IMR-90 (cell line): Measurements from ENCODE around the gene POFUT1.

Source experiments
- FOS ChIP-seq: fragments of 150-350 bp; IDR thresholded peaks from 2 replicates; pipeline ENCODE4 v1.6.1; 2016; ENCODE audit warnings: low read depth, low read length
- MXI1 ChIP-seq: IDR thresholded peaks from 2 replicates; pipeline ENCODE4 v1.6.1; 2012; ENCODE audit warnings: low read depth, mild to moderate bottlenecking, low read length, moderate library complexity, borderline replicate concordance
- POLR2A ChIP-seq: IDR thresholded peaks from 2 replicates; pipeline ENCODE4 v1.6.1; 2012; ENCODE audit warnings: mild to moderate bottlenecking, low read depth, low read length
- RAD21 ChIP-seq: IDR thresholded peaks from 2 replicates; pipeline ENCODE4 v1.6.1; 2012; ENCODE audit warnings: low read length, improper control_type of control experiment
- TF ChIP-seq, protein P1 (sequence below): conservative IDR thresholded peaks from 2 replicates; pipeline ENCODE4 v1.5.1; 2012; ENCODE audit warnings: mild to moderate bottlenecking, low read depth, low read length, improper control_type of control experiment

DNA sequence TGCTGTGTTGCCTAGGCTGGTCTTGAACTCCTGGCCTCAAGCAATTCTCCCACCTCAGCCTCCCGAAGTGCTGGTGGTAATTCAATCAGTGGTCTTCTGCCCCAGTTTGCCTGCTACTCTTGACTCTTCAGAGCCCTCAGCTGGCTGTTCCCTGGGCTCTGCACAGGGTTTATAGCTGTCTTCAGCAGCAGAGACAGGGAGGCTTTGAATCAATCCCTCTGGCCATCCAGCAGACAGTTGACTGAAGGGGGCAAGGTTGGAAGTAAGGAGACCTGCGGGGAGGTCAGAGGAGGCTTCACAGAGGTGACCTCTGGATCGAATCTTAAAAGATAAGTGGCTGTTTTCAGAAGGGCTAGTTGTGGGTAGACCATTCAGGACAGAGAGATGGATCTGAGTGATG lies 43.8 kb downstream of the POFUT1 start:
- TF ChIP-seq POLR2A (no peak), FOS (no peak), RAD21 (no peak), MXI1 (no peak)
- TF ChIP-seq, protein P1, sequence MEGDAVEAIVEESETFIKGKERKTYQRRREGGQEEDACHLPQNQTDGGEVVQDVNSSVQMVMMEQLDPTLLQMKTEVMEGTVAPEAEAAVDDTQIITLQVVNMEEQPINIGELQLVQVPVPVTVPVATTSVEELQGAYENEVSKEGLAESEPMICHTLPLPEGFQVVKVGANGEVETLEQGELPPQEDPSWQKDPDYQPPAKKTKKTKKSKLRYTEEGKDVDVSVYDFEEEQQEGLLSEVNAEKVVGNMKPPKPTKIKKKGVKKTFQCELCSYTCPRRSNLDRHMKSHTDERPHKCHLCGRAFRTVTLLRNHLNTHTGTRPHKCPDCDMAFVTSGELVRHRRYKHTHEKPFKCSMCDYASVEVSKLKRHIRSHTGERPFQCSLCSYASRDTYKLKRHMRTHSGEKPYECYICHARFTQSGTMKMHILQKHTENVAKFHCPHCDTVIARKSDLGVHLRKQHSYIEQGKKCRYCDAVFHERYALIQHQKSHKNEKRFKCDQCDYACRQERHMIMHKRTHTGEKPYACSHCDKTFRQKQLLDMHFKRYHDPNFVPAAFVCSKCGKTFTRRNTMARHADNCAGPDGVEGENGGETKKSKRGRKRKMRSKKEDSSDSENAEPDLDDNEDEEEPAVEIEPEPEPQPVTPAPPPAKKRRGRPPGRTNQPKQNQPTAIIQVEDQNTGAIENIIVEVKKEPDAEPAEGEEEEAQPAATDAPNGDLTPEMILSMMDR: no peak
